HT-29 (cell line): ENCODE data around the gene PGRMC1. TPM values are rescaled to one million over a fixed set of nuclear protein-coding genes. Genes with fewer than 3 reads are reported as not detected.
"Not testable (repeated sequence)": the region's sequence is repeated elsewhere in the genome, so short reads cannot be mapped to it uniquely, and the experiment has no call there.

ENCODE experiments used
- DNase-seq: peaks from one replicate; pipeline ENCODE4 v3.0.0-alpha.2; 2015; ENCODE audit warnings: low spot score
- total RNA-seq: library from RNA; depleted of rRNA; stranded (reverse); fragments of >200 nt; shearing (Covaris generic); gene quantifications from 2 replicates; pipeline ENCODE4 v1.2.3, GENCODE V29; 2014; rRNA removed

Gene PGRMC1
- total RNA-seq, result 169 and 172 TPM in 2 replicates

DNA sequence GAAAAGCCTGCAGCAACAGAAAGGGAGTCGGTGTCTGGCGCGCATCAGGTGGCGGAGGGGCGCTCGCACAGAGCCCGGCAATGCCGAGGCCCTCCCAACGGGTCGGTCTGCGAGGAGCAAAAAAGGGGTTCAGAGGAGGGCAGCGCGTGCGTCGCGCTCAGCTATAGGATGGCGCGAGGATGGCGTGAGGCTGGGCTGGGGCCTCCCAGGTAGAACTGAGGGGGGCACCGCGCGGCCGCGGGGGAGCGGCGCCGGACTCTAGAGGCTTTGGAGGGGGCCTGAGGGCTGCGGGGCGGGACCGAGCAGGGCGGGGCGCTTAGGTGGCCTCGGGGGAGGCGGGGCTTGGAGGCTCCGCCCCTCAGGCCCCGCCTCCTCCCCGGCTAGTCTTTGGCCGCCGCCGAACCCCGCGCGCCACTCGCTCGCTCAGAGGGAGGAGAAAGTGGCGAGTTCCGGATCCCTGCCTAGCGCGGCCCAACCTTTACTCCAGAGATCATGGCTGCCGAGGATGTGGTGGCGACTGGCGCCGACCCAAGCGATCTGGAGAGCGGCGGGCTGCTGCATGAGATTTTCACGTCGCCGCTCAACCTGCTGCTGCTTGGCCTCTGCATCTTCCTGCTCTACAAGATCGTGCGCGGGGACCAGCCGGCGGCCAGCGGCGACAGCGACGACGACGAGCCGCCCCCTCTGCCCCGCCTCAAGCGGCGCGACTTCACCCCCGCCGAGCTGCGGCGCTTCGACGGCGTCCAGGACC, at the start of gene PGRMC1:
Gene PGRMC1 (plus strand): TSS at position 414 of the 751 bp plus-strand sequence. CDS start 79 bp downstream, at position 493.
- DNase-seq, result peak; percentile 79

DNA sequence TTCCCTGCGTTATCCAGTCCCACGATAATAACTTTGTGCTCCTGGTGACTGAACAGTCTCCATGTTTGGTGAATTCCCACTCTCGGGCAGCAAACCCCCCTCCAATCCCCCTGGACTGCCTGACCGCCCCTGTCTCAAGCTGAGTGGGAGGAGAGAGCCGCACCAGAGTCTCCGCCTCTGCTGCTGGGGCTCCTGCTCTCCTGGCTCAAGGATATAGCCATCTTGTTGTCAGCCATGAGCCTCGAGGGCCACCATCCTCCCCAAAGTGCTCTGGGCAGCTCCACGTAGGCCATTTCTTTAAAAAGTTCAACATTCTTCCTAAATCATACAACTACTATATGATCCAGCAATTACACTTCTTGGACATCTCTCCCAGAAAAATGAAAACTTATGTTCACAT, 49.3 kb upstream of the PGRMC1 start:
- no peak for DNase-seq

DNA sequence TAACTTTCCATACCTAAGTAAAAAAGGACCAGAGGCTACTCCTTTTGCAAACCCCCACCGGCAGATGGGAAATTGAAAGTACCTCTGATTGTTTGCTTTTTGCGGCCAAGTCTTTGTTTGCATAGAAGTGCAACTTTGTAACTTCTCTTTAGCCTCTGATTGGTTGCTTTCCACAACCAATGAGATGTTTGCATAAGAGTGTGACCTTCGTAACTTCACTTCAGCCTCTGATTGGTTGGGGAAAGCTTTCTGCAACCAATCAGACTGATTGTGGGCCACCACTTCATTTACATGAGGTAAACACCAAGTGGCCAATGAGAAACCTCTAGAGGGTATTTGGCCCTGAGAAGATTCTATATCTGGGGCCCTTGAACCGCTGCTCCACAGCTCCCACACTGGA, 48.8 kb upstream of the PGRMC1 start:
- DNase-seq, result no peak

DNA sequence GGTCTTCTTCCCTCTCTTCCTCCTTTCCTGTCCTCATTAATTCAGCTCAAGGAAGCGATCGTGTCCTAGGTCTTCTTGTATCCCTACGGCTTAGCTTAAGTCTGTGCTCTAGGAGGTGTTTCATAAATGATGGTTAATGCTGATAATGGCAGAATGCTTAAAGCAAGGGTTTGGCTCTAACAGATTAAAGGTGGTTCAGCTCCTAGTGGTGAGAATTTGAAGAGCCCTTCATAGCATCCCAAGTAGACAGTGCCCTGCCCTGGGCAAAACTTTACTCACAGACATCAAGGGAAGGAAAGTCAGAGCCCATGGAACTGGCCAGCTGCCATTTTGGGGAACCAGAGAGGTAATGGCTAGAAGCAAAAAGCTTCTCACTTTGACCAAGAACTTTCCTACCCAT, 47.0 kb upstream of the PGRMC1 start:
- no peak for DNase-seq

DNA sequence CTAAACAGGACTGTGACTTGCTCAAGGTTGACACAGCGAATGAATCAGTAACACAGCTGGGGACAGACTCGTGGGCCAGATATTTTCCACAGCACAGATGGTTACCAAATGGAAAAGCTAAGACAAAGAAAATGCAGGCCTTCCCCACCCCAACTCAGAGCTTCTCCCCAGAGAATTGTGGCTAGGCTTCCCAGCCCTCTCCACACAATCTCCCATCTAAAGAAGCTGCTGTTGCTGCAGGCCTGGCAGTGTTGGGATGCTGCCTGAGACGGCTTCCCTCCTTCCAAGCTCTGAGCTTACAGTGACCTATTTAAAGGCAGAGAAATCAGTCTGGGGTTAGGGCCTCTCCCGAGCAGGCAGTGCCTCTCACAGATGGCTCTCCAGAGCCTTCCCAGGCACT, 46.5 kb upstream of the PGRMC1 start:
- DNase-seq, result no peak

DNA sequence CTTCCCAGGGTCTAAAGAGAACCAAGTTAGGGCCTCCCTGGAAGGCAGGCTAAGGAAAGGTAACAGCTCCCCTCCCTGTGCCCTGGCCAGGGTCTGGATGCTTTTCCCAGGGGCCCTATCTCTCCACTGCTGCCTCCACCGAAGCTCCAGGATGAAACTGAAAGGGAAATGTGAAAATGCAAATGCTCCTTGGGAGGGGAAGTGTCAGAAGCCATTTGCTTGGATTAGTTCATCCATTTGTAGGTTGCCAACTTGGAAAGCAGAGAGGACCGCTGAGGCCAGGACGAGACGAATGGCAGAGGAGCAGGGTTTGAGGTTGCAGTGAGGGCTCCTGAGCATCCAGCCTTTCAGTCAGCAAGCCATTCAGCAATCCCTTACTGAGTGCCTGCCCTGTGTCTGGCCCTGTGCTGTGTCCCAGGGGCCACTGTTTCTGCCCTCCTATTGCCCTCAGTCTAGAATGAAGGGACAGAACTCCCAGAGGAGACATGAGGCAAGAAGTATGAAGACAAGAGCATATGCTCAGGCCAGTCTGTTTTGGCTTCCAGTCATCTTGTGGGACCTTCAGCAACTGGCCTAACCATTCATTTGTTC, 45.9 kb upstream of the PGRMC1 start:
- no peak for DNase-seq

DNA sequence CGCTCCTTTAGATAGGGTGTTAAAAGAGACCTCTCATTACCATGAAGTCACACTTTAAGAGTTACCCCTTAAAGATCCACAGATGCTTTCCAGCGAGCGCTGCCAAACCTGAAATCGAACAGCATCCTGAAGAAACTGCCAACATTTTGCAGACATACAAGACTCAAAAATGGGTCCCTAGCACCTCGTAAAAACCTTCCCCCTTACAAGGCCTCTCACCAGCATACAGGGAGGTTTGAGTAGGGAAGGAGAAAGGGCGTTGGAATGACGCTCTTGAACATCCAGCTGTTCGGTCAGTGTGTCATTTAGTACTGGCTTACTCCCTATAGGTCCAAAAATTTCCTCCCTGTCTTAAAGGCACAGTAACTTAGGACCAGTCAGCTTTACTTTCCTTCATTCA, 45.3 kb upstream of the PGRMC1 start:
- DNase-seq, result no peak

DNA sequence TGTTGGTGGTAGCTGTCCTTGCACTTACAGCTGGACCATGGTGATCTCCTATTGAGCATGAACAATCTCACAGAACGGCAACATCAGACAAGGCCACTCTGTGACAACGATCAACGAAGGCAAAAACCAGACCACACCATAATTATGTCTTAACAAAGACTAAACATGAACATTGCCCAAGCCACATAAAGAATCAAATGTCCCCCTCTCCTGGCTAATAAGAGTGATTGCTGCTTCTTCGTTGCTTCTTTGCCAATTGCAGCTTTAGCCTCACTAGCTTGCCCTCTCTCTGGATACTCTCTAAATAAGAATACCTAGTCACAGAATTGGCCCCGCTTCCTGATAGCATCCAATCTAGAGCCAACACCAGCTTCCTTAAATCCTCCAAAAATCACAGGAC, 41.5 kb upstream of the PGRMC1 start:
- peak; percentile 27 for DNase-seq

DNA sequence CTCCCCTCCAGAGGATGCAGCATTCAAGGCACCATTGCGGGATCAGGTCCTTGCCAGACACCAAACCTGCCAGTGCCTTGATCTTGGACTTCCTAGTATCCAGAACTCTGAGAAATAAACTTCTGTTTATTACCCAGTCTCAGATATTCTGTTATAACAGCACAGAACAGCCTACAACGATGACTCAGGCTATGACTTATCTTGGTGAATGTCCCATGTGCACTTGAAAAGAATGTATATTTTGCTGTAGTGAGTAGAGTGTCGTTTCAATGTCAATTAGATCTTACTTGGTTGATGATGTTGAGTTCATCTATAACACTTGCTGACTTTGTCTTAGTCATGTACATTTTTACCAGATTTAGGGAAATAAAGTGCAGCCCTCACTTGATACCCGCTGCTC, 34.5 kb upstream of the PGRMC1 start:
- no peak for DNase-seq

DNA sequence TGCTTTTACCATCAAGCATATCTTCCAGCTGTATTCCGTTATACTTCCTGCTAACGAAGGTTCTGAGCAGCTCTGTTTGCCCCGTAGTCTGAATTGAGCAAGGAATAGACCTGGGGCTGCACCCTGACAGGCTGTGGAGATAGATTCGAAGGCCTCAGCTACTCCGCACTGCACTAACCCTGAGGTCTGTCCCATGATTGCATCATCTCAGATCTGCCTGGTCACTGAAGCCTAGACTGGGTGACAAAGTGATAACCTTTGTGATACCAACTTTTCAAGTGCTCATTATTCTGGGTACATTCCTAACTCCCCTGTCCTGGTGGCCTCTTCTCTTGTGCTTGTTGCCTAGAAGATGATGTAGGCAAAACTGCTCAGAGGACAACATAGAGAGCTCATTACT, 29.9 kb upstream of the PGRMC1 start:
- DNase-seq, result no peak

DNA sequence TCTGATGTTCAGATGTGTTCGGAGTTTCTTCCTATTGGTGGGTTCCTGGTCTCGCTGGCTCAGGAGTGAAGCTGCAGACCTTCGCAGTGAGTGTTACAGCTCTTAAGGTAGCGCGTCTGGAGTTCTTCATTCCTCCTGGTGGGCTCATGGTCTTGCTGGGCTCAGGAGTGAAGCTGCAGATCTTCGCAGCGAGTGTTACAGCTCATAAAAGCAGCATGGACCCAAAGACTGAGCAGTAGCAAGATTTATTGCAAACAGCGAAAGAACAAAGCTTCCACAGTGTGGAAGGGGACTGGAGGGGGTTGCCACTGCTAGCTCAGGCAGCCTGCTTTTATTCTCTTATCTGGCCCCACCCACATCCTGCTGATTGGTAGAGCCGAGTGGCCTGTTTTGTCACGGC, 28.6 kb upstream of the PGRMC1 start:
- not testable (repeated sequence) for DNase-seq

DNA sequence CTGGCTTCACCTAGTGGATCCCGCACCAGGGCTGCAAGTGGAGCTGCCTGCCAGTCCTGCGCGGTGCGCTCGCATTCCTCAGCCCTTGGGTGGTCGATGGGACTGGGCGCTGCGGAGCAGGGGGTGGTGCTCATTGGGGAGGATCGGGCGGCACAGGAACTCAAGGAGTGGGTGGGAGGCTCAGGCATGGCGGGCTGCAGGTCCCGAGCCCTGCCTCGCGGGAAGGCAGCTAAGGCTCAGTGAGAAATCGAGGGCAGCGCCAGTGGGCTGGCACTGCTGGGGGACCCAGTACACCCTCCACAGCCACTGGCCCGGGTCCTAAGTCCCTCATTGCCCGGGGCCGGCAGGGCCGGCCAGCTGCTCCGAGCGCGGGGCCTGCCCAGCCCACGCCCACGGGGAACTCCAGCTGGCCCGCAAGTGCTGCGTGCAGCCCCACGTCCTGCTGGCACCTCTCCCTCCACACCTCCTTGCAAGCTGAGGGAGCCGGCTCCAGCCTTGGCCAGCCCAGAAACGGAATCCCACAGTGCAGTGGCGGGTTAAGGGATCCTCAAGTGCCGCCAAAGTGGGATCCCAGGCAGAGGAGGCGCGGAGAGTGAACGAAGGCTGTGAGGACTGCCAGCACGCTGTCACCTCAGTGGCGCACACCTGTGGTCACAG, 27.6 kb upstream of the PGRMC1 start:
- DNase-seq, result no peak

DNA sequence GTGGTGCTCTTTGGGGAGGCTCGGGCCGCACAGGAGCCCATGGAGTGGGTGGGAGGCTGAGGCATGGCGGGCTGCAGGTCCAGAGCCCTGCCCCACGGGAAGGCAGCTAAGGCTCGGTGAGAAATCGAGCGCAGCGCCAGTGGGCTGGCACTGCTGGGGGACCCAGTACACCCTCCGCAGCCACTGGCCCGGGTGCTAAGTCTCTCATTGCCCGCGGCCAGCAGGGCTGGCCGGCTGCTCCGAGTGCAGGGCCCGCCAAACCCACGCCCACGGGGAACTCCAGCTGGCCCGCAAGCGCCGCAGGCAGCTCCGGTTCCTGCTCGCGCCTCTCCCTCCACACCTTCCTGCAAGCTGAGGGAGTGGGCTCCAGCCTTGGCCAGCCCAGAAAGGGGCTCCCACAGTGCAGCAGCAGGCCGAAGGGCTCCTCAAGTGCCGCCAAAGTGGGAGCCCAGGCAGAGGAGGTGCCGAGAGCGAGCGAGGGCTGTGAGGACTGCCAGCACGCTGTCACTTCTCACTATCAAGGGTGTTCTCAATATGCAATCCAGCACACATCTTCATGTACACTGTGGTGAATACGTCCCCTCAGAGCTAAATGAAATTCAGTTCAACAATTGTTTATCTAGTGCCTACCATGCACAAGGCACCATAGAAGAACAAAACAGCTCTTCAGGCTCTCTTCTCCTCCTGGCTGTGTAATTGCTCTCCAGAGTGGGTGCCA, 25.0 kb upstream of the PGRMC1 start:
- DNase-seq, result not testable (repeated sequence)

DNA sequence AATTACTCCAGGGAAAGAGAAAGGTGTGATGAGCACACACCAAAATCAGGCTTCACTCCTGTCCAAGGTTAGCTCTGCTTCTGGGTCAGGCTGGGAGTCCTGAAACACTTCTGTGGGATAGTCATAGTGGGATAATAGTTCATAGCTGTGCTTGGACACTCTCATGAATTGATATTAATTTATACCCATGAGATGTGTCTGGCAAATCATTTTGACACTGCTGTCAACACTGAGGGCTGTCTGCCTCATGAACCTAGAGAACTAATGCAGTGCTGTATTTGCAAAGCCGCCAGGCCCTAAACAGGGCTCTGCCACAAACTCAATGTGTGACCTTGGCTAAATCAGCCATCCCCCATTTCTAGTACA, 24.5 kb upstream of the PGRMC1 start:
- no peak for DNase-seq

DNA sequence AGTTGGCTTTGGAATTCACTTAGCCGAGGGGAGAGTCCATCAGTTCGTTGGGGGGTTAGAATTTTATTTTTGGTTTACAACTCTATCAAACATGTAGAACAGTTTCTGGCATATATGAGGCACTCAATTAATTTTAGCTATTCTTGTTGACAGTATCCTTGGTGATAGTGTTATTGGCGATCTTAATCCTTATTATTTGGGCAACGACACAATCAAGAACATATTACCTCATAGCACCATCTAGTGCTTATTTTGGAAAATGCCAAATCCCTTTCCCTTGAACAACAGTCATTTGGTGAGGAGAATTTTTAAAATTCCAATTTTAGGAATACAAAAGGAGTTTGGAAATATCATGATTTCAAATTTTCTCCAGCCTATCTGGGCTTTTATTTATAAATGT, 17.9 kb upstream of the PGRMC1 start:
- peak; percentile 25 for DNase-seq

DNA sequence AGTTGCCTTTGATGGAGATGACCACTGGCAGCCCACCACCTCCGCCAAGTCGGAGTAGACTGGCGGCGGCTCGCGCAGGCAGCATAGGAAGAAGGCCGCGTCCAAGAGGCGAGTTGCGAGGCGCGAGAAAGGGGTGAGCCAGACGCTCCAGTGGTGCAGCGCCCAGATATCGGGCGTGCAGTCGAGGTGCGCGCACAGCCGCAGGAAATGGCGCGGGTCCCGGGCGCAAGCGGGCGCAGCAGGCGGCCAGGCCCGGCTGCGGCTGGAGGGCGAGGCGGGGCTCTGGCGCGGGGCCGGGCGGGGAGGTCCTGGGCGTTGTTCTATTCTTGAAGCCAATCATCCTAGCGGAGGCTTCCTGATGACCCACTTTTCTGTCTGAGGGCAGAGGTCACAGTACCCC, 13.2 kb upstream of the PGRMC1 start:
- no peak for DNase-seq

DNA sequence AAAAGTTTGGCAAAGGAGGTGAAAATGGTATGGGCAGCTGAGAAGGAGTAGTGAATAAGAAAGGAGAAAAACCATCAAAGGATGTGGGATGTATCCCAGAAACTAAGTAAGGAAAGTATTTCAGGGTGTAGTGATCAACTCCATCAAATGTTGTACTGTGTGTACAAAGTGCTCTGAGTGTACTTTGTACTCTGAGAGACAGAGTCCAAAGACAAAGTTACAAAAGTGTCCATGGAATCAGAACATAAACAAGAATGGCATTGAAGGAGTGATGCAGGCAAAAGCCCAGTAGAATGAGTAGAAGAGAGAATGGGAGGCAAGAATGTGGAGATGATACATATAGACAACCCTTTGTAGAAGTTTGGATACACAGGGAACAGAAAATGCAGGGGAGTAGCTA, 12.3 kb upstream of the PGRMC1 start:
- no peak for DNase-seq

DNA sequence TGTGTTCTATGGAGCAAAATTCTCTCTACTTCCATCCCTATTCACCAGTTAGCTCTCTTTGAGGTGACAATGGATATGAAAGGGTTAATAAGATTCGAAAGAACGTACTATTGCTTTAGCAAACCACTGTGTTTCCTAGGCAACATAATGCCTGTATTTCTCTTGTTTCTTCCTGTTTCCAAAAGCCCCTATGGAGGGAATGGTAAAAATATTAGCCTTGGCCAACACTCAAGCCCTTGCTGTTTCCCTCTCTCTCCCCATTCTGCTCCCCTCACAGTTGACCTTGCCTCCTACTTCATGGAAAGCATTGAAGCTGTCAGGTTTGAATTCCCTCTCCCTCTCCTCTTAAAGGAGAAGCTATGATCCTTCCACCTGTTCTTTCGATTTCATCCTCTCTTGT, 9.6 kb upstream of the PGRMC1 start:
- DNase-seq, result no peak

DNA sequence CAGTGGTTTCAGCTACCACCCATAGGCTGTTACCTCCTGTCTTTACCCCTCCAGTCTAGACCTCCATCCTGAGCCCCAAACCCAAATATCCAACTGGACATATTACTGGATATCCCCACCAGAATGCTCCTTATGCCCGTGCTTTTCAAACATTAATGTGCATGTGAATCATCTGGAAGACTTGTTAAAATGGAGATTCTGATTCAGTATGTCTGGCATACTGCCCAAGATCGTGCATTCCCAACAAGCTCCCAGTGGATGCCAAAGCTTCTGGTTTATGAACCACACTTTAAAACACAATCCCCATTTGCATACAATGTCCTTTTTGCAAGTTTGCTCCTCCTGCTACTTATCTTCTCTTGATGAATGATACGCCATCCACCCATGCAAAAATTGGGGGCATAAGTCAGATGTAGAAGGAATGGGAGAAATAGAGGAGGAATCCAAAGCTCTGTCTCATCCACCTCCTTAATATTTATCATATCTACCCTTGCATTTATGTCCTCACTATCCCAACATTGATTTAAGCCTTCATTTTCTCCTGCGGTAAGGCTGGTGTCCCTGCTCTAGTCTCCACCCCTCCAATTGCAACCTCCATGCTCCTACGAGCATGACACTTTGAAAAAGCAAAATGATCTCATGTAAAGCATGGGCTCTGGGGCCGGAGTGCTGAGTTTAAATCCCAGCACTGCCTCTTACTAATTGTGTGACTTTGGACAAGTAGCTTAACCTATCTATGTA, 7.4 kb upstream of the PGRMC1 start:
- no peak for DNase-seq

DNA sequence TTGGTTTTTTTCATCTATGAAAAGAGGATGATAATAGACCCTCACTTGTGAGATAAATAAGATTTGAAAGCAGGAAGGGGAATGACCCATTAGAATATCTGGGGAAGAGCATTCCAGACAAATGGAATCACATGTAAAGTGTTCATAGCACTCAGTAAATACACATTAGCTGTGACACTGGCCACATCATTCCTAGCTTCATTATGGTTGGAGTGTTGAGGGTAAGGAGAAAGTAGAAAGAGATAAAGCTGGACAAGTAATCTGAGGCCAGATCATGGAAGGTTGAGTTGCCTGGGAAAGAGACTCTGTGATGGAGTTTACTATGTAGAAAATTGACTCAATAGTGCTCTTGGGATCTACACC, 6.9 kb upstream of the PGRMC1 start:
- no peak for DNase-seq

DNA sequence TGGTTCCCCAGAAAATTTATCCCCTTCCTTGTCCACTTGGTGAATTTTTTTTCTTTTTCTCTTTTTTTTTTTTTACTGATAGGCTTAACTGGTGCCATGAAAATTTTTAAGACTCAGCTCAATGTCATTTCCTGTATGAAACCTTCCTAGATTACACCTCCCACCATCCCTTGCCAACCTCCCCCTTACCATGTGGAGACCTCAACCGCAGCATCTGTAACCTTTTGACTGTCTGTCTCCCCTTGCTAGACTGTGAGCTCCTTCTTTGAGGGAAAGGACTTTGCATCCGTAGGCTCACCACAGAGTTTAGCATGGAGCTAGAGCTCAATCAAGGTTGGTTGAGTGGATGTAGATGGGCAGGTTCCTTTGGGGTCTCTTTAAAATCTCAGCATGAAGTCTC, 5.2 kb upstream of the PGRMC1 start:
- DNase-seq, result no peak

DNA sequence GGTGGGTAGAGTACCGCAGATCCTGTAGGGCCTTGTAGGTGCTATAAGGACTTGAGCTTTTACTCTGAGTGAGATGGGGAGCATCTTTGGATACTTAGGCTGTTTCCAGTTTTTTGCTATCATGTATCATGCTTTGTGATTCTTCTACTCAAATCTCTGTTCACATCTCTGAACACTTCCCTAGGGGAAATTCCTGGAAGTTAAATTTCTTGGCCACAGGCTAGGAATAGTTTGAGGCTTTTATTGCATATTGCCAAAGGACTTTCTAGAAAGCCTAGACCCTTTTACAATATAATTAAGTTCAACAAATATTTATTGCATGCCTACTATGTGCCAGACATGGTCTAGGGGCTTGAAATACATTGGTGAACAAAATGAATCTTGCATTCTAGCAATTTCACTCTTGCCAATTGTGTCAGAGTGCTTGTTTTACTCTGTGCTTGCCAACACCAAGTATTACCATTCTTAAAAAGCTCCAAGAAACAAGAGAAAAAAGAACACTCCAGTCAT, 4.1 kb upstream of the PGRMC1 start:
- DNase-seq, result no peak
